Left hindlimb (tissue), 1 donor: Measurements from ENCODE around the gene ABHD17C.
"Not testable (repeated sequence)": the region's sequence is repeated elsewhere in the genome, so short reads cannot be mapped to it uniquely, and the experiment has no call there.

ENCODE experiments used
- DNase-seq: peaks from one replicate; pipeline ENCODE4 v3.0.0-alpha.2; 2018

The ABHD17C gene

DNA sequence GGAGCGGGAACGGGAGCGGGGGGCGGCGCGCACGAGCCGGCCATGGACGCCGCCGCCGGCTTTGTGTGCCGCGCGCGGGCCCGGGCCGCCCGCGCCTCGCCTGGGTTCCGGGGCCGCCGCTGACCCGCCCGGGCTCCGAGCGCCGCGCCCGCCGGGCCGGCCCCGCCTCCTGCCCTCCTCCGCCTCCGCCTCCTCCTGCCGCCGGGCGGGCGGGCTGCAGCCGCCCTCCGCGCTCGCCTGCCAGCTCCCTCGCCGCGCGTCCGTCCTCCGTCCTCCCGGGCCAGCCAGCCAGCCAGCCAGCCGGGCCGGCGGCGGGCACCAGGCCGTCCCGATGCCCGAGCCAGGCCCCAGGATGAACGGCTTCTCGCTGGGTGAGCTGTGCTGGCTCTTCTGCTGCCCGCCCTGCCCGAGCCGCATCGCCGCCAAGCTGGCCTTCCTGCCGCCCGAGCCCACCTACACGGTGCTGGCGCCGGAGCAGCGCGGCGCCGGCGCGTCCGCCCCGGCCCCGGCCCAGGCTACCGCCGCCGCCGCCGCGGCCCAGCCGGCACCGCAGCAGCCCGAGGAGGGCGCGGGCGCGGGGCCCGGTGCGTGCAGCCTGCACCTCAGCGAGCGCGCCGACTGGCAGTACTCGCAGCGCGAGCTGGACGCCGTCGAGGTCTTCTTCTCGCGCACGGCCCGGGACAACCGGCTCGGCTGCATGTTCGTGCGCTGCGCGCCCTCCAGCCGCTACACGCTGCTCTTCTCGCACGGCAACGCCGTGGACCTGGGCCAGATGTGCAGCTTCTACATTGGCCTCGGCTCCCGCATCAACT is at the start of gene ABHD17C:
Gene ABHD17C (plus strand): TSS at position 212 of the 812 bp plus-strand sequence. CDS start 120 bp downstream, at position 332.
- DNase-seq: peak; percentile 71

DNA sequence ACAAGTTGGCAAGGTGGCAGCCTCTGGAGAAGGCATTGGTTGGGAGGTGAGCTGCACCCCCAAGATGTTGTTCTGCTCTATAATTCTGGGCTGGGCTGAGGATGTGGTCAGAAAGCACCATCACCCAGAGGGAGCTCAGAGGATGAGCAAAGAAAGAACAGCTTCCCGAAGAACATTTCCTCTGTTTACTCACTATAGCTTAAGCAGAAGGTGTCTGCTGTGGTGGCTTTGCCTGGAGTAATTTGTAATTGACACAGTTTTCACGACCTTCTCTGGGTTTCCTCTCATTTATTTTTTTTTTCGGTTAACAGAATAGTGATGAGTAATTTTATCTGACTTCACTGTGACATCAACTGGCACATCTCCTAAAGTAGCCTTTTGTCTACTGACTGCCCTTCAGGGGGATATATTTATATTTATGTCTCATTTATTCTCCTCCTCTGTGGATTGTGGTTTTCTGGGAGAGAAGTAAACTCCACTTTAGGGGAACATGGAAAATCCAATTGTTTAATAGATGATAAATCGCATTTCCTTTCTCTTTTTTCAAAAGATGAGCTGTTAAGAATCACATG is 49.5 kb upstream of the ABHD17C start:
- DNase-seq: no peak

DNA sequence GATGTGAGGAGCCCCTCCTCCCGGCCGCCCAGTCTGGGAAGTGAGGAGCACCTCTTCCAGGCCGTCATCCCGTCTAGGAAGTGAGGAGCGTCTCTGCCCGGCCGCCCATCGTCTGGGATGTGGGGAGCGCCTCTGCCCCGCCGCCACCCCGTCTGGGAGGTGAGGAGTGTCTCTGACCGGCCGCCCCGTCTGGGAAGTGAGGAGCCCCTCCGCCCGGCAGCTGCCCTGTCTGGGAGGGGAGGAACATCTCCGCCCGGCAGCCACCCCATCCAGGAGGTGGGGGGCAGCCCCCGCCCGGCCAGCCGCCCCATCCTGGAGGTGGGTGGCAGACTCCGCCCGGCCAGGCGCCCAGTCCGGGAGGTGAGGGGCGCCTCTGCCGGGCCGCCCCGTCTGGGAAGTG is 47.7 kb upstream of the ABHD17C start:
- not testable (repeated sequence) for DNase-seq

DNA sequence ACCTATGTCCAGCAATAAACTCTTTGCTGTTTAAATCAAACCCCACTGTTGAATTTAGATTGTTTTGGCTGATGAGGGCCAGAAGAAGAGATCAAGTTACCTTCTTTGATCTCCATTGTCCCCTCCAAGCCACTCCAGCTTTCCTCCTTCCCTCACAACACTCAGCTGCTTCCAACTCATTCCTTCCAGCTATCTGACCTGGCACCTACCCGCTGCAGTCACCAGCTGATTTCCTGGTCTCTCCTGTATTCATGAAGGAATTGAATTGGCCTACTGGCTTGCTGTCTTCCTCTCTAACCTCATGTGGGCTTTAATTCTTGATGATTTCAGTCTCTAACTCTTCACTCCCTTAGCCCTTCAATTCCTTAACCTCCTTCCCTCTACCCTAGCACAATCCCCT is 40.8 kb upstream of the ABHD17C start:
- DNase-seq: no peak

DNA sequence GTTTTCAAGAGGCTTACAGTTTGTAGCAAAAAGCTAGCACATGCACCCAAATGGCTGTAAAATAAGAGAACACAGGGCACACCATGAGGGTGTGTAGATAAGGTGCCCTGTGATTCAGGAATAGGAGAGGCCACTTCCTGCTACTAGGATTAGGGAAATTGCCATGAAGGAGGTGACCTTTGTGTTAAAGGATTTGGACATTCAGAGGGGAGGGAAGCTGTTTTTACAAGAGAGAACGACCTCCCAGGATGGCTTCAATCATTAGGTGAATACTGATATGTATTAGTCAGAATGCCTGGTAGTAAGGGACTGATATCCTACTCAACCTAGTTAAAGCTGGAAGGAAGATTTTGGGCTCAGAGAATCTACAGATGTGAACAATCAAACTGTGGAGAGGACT is 35.7 kb upstream of the ABHD17C start:
- DNase-seq: no peak

DNA sequence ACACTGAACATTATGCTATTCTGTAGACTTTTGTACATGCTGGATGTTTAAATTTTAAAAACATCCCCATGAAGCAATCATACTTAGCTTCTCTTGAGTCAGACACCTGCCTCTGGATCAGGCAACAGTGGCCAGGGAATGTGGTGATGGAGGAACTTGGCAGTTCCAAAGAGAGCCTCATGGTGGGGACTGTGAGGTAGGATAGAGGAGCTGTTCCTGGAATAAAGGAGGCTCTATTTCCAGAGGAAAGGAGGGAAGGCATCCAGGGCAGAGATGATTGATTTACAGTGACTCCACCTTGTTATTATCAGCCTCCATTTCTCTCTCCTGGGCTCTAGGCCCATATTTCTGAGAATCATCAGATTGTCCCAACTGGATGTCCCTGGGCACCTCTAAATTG is 35.0 kb upstream of the ABHD17C start:
- DNase-seq: no peak

DNA sequence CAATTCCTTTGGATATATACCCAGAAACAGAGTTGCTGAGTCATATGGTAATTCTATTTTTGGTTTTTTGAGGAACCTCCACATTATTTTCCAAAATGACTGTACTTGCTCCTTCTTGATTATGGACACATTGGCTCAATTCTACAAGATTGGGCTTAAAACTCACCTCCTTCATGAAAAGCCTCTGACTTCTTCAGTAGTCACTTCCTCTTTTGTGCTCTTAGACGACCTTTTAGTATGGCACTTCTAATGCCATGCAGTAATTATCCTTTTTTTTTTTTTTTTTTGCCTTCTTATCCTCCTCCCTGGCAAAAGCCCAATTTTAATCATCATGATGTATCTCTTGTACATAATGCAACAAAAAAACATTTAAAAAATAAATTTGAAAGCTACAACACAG is 33.0 kb upstream of the ABHD17C start:
- no peak for DNase-seq

DNA sequence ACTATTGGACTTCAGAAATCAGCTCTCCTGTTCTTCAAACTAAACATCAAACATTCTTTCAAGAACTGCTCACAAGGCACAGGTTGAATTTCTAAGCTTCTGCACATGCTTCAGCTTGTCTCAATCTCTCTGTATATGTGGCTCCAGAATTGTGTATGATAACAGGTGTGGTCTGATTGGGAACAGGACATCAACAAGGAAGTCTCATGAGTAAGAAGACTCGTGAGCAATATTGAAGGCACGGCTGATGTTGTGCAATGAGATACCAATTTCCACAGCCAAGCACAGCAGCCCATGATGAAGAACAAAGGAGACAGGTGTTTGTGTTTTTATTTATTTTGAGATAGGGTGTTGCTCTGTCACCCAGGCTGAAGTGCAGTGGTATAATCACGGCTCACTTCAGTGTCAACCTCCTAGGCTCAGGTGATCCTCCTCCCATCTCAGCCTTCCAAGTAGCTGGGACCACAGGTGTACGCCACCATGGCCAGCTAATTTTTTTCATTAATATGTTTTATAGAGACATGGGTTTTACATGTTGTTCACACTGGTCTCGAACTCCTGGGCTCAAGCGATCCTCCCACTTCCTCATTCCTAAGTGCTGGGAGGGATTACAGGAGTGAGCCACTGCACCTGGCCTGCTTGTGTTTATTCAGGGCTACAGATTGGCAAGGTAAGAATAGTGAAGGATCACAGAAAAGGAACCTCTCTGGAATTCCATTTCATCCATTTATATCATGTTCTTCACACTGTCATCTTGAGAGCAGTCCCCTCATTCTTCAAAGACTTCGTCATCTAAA is 32.2 kb upstream of the ABHD17C start:
- no peak for DNase-seq

DNA sequence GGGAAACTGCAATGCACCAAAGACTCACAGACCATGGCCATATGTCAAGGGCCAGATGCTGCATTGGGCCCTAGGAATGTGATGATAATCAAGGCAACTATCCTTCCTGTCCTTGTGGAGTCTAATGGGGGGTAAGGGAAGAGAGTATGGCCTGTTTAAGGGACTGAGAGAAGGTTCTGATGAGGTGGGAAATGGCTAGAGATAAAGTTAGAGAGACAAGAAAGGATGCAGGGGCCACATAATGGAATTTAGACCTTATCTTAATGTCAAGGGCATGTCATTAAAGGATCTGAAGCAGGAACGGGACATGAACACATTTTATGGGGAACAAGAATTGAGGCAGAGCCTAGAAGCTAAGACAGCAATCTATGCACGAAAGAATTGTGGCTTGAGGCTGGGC is 30.0 kb upstream of the ABHD17C start:
- no peak for DNase-seq

DNA sequence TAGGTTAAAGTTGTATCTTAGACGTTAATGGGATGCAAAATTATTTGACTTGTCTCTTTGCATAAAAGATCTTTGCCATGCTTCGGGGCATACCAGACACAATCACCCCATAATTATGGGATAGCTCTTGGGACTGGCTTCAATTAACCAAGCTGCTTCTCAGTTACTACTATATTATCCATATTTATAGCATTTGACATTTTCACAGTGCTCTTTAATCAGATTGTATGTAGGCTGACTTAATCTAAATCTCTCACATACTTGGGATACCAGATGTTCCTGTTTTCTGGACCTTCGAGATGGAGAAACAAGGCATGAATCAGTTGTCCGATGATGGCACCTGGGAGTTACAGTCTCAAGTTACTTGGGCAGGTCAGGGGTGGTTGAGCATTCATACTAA is 27.2 kb upstream of the ABHD17C start:
- no peak for DNase-seq

DNA sequence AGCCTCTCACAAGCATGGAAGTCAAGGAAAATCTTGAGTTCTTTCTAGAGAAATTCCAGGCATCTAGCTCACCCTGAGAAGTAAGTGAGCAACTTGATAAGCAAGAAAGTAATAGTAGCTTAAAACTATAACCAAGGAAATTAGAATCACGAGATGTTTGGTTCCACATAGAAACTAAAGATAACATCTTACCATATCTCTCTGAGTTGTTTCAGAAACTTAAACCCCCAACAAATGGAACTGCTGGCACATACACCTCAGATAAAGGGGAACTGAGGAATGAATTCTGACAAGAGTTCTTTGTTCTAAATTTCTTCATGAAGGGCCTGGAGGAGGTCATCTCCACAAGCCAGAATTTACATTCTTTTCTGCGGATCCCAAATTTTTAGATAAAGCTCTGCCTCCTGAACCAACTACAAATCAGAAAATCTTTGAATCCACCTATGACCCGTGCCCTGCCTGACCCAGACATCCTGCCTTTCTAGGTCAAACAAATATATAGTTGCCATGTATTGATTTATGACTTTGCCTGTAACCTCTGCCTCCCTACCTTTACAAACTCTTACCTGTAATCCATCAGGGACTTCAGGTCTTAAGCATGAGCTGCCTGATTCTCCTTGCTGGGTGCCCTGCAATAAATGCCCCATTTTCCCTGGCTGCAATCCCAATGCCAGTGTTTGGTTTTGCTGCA is 26.4 kb upstream of the ABHD17C start:
- no peak for DNase-seq

DNA sequence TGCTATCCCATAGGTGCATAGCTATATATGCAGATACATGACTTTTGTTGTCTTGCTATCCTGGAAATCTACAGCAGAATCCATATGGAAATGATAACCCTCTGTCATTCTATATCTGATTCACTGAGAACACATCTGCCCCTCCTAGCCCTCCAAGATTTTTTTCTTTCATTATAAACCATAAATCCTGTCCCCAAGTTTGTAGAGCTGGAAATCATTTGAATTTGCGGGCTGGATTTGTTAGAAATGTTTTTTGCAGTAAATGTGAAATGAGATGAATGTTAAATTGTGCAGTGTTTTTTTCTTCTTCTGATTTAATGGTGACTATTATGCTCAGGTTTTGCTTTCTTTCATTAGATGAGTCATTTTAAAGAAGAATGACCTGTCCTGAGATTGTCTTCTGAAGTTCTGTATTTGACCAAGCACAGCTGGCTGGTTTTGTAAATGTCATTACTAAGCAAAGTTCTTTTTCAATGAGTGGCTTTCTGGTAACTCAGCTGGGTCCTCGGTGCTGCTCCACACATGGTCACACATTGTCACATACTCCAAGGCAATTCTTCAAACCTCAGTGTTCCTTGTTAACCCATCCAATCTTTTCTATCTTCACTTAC is 25.3 kb upstream of the ABHD17C start:
- DNase-seq: no peak

DNA sequence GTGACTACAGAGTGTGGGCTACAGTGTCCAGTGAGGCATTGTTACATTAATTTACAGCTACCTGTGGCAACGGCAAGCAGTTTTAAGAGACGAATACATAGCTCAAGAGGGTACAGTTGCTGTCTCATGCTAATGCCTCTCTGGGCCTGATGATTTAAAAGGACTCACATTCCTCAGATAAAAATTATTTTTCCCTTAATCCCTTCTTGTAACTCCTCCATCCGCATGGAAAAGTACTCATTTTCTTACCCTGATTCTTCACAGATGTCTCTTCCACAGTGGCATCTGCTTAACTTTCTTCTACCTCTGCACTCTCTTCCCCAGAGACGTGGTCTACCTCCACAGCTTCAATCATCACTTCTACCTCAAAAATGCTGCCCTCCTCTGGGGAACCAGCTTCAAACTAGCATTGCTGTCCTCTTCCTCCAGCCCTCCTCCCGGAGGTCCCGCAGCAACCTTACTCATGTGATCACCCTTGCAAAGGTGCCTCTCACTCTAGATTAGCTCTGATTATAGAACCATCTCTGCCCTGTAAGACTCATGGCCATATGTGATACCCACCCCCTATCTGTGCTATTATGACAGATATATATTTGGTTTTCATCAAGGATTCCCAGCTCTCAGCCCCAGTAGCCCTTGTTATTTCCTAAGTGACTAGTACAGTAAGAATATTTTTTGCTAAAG is 21.4 kb upstream of the ABHD17C start:
- no peak for DNase-seq

DNA sequence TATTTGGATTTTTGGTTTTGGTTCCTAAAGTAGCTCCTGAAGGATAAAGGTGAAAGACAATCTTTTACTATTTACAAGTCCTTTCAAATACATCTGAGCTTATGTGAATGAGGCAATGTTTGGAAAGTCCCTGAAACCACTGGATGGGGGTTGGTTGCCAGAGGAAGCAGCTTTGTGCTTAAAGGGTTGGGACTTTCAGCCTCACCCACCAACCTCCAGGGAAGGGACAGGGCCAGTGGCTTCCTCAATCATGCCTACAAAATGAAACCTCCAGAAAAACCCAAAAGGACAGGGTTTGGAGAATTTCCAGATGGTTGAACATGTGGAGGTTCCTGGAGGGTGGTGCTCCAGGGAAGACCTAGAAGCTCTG is 20.9 kb upstream of the ABHD17C start:
- no peak for DNase-seq

DNA sequence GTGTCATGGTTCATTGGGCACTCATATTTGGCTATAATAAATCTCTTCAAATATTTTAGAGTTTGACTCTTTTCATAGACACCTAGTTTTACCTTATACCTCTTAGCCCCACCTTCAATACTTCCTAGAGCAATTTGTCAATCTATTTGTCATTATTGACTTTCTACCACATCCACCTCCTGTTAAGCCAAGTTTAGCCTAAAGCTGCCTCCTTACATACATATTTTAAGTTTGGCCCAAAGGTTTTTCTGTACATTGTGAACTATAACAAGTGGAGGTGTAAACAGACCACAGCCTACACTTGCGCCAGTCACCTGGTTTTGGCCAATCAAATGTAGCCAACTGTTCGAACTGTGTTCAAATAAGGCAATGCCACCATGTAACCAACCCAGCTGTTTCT is 18.1 kb upstream of the ABHD17C start:
- DNase-seq: no peak

DNA sequence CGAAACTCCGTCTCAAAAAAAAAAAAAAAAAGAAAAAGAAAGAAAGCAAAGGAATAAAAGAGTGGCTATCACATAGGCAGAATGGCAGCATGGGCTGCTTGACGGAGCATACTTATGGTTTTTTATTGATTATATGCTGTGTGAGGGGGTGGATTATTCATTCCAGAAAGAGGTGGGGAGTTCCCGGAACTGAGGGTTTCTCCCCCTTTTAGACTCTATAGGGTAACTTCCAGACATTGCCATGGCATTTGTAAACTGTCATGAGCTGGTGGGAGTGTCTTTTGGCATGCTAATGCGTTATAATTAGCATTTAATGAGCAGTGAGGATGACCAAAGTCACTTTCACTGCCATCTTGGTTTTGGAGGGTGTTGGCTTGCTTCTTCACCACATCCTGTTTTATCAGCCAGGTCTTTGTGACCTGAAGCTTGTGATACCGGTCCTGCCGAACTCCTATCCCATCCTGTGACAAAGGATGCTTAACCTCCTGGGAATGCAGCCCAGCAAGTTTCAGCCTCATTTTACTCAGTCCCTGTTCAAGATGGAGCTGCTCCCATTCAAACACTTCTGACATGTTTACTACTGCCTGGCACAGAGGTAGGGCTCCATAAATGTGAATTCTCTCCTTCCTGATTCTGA is 15.8 kb upstream of the ABHD17C start:
- no peak for DNase-seq

DNA sequence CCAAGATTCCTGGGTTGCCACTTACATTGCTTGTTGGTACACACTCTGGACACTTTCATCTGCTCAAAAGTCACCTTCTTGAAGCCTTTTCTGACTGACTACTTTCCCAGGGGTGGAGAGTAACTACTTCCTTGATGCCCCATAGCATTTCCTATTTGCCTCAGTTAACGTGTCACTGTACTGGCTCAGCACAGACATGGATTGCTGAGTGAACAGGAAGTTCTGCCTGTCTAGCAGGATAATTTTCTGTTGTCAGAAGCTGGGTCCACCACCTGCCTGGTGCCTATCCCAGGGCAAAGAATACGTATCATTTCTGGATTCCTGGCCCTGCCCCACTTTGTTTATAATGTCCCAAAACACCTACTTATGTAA is 15.3 kb upstream of the ABHD17C start:
- no peak for DNase-seq

DNA sequence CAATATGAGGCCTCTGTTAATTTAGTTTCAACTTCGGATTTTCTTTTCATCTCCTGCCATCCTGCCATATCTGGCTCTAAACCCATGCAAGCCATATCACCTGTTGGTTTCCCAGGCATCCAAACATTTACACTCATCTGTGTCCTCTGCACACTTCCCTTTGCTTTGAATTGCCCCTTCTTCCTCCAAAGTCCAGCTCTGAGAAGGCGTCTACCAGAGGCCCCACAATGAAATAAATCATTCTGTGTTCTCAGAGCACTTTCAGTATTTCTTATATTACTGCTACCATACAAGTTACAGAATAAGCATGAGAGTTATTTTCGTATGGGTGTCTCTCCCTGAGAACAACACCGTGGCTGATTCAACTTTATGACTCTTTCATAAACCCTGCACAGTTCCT is 12.9 kb upstream of the ABHD17C start:
- DNase-seq: no peak

DNA sequence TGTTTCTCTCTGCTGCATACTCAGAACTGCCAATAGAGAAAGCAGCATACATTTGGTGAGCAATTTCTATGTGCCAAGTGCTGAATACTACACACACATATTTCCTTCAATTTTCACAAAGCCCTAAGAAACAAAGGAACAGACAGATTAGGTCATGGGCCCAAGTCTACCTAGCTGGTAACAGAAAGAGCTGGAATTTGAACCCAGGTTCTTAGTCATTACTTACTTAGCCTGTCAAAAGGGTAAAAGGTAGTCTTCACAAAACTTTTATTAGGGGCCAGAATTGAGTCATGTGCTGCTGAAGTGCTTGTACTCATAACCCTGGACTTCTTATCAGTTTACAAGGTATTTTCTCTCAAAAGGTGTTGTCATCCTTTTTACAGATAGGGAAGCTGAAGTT is 10.4 kb upstream of the ABHD17C start:
- no peak for DNase-seq

DNA sequence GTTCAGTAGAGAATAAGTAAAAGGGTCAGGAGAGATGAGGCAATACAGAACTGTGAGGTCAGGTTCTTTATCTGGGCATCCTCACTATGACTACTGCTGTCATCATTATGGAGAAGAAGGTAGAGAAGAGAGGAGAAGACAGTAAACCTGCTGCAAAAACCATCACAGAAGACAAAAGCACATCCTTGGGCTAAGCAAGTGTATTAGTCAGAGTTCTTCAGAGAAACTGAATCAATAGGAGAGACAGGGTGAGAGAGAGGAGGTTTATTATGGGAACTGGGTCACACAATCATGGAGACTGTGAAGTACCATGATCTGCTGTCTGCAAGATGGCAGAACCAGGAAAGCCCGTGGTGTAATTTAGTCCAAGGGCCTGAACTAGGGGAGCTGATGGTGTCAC is 9.5 kb upstream of the ABHD17C start:
- no peak for DNase-seq

DNA sequence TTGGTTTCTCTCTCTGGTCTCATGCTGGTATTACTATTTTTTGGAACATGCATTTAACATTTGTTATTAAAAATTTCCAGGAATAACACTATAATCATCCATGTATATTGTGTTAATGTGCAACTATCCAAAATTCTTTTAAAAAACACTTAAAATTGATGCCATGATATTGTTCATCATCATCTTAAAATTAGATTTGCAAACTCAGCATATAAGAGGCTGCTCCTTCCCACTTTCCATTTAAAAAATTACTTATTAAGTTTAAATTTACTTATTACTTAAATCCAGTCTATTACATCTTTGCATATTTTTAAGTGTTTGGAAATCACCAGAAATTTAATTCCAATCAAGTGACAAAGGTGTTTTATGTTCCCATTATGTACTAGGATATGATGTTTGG is 5.8 kb upstream of the ABHD17C start:
- DNase-seq: no peak

DNA sequence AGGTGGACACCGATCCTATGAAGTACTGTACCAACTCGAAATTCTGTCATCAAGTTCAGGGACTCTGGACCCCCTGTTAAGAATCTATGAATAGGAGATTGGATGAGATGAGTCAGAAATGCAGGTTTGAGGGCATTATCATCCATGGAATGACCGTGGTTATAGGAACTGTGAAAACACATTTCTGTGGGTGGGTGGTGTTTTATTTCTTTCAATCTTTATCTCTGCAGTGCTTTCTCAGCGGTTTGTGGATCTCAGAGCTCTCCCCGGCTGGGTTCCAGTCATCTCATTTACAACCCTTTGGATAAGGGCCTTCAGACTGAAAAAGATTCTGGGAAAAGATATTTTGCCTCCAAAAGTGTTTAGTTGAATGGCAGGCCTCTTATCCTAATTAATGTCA is 5.4 kb upstream of the ABHD17C start:
- DNase-seq: no peak
